ENCODE results near the gene GPR55. TPM values are rescaled to one million over a fixed set of nuclear protein-coding genes. Genes with fewer than 3 reads are reported as not detected.
A peak's percentile ranks its signal among the peaks of the same experiment; 100 is the strongest.

GPR55 gene
- total and polyA plus RNA-seq, 2 of the 8 experiments (the other 6 are each of a cell fraction or from before 2014, with no cell fraction given): not detected

DNA sequence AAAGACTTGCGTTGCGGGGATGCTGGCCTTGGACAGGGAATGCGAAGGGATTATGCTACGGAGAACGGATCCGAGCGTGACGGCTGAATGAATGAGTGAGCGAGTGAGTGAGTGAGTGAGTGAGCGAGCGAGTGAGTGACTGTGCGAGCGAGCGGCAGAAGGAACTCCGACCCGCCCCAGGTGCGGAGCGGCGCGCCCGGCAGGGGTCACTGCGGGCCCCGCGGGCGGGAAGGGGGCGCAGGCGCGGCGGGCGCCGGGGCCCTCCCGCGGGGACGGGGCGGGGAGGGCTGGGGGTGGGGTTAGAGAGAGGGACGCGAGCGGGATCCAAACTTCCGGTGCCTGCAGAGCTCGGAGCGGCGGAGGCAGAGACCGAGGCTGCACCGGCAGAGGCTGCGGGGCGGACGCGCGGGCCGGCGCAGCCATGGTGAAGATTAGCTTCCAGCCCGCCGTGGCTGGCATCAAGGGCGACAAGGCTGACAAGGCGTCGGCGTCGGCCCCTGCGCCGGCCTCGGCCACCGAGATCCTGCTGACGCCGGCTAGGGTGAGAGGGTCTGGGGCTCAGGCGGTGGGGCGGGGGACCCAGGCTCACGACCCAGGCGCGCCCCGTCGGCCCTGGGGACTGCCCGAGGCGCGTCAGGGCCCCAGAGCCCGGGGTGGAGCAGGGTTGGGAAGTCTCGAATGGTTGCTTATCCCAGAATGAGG is 60.3 kb downstream of the GPR55 start, which contains the start of gene ITM2C (continued):
- TF ChIP-seq, protein P1, sequence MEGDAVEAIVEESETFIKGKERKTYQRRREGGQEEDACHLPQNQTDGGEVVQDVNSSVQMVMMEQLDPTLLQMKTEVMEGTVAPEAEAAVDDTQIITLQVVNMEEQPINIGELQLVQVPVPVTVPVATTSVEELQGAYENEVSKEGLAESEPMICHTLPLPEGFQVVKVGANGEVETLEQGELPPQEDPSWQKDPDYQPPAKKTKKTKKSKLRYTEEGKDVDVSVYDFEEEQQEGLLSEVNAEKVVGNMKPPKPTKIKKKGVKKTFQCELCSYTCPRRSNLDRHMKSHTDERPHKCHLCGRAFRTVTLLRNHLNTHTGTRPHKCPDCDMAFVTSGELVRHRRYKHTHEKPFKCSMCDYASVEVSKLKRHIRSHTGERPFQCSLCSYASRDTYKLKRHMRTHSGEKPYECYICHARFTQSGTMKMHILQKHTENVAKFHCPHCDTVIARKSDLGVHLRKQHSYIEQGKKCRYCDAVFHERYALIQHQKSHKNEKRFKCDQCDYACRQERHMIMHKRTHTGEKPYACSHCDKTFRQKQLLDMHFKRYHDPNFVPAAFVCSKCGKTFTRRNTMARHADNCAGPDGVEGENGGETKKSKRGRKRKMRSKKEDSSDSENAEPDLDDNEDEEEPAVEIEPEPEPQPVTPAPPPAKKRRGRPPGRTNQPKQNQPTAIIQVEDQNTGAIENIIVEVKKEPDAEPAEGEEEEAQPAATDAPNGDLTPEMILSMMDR (IDR thresholded peaks at IDR 0.05; ENCODE audit: control extremely low read depth in 1 of 3, insufficient read depth in 1 of 3, low read depth in 1 of 3, low read length in 3 of 3): peak in 1 of 3 experiments; percentile 34; a peak in 2 of 4 replicates
- no peak for TF ChIP-seq SIRT6 (IDR thresholded peaks at IDR 0.05; ENCODE audit: low read length)
- TF ChIP-seq, protein P2, sequence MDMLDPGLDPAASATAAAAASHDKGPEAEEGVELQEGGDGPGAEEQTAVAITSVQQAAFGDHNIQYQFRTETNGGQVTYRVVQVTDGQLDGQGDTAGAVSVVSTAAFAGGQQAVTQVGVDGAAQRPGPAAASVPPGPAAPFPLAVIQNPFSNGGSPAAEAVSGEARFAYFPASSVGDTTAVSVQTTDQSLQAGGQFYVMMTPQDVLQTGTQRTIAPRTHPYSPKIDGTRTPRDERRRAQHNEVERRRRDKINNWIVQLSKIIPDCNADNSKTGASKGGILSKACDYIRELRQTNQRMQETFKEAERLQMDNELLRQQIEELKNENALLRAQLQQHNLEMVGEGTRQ (IDR thresholded peaks at IDR 0.05; ENCODE audit: low read length): no peak
- TF ChIP-seq RBBP5 (IDR thresholded peaks at IDR 0.05; ENCODE audit: borderline replicate concordance, low read depth, low read length): peak; percentile 89
- TF ChIP-seq CBX8 (IDR thresholded peaks at IDR 0.05; ENCODE audit: borderline replicate concordance, low read depth, low read length): no peak
- no peak for TF ChIP-seq SAP30 (IDR thresholded peaks at IDR 0.05; ENCODE audit: insufficient read depth, insufficient replicate concordance, low read length)
- TF ChIP-seq KDM4A (IDR thresholded peaks at IDR 0.05; ENCODE audit: low read depth, low read length, severe bottlenecking): peak; percentile 65
- peak; percentile 100 for TF ChIP-seq ASH2L (IDR thresholded peaks at IDR 0.05; ENCODE audit: low read length)
- no peak for TF ChIP-seq HDAC6 (IDR thresholded peaks at IDR 0.05; ENCODE audit: low read depth, low read length)
- no peak for TF ChIP-seq POU5F1 (IDR thresholded peaks at IDR 0.05; ENCODE audit: low read depth, low read length)
- no peak for TF ChIP-seq EZH2 (IDR thresholded peaks at IDR 0.05; ENCODE audit: low read depth, low read length, severe bottlenecking)
- peak in 1 of 2 experiments; percentile 80; a peak in 2 of 3 replicates for TF ChIP-seq POLR2A (IDR thresholded peaks at IDR 0.05; ENCODE audit: control extremely low read depth in 1 of 2, low read depth in 2 of 2, low read length in 2 of 2)
- TF ChIP-seq TAF7 (optimal IDR thresholded peaks at IDR 0.05; ENCODE audit: borderline replicate concordance, low read depth, low read length): peak; percentile 48
- TF ChIP-seq TBP (IDR thresholded peaks at IDR 0.05; ENCODE audit: low read depth, low read length): 0 out of 2 replicates have a peak, but pooled peaks have one; percentile 6
- TF ChIP-seq EGR1 (IDR thresholded peaks at IDR 0.05; ENCODE audit: borderline replicate concordance, low read depth, low read length): 0 out of 2 replicates have a peak, but pooled peaks have one; percentile 10
- TF ChIP-seq GTF2F1 (IDR thresholded peaks at IDR 0.05; ENCODE audit: borderline replicate concordance, low read depth, low read length): no peak
- TF ChIP-seq TAF1 (IDR thresholded peaks at IDR 0.05; ENCODE audit: low read depth, low read length): peak; percentile 23; the same call in 1 of the 2 replicates
- no peak for TF ChIP-seq CREB1 (IDR thresholded peaks at IDR 0.05)
- no peak for TF ChIP-seq ZNF274 (IDR thresholded peaks at IDR 0.05; ENCODE audit: borderline replicate concordance, extremely low read depth, low read length)
- TF ChIP-seq, protein P3, sequence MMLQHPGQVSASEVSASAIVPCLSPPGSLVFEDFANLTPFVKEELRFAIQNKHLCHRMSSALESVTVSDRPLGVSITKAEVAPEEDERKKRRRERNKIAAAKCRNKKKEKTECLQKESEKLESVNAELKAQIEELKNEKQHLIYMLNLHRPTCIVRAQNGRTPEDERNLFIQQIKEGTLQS (IDR thresholded peaks at IDR 0.05; ENCODE audit: insufficient read depth, low read depth, low read length): no peak

All from H1 (cell line).